COR-L47 (cell line): ENCODE measurements around the gene FRAS1.

Experiments
- DNase-seq: peaks from one replicate; lab custom pipeline; 2025; lab: John Stamatoyannopoulos, UW

The FRAS1 gene

GRCh38 chr4:78120144-78120880 is 63.2 kb downstream of the FRAS1 start:
- no peak for DNase-seq

GRCh38 chr4:78121338-78121904 is 64.3 kb downstream of the FRAS1 start:
- DNase-seq = no peak

GRCh38 chr4:78125834-78126331 is 68.8 kb downstream of the FRAS1 start:
- DNase-seq = peak; percentile 12

GRCh38 chr4:78129383-78130108 is 72.4 kb downstream of the FRAS1 start:
- no peak for DNase-seq

GRCh38 chr4:78131403-78131802 is 74.3 kb downstream of the FRAS1 start:
- DNase-seq = no peak

- no peak for DNase-seq
These were observed 79.3 kb downstream of the FRAS1 start for GRCh38 chr4:78136109-78137081.

- DNase-seq = no peak
These were observed 80.4 kb downstream of the FRAS1 start for GRCh38 chr4:78137532-78137931.

GRCh38 chr4:78138252-78138651 is 81.1 kb downstream of the FRAS1 start:
- DNase-seq = no peak

- DNase-seq = no peak
These were observed 86.5 kb downstream of the FRAS1 start for GRCh38 chr4:78143634-78144033.

- DNase-seq = no peak
These were observed 87.9 kb downstream of the FRAS1 start for GRCh38 chr4:78145008-78145407.

- no peak for DNase-seq
These were observed 88.5 kb downstream of the FRAS1 start for GRCh38 chr4:78145622-78146021.

GRCh38 chr4:78149751-78150542 is 92.8 kb downstream of the FRAS1 start:
- DNase-seq = no peak

- no peak for DNase-seq
These were observed 93.4 kb downstream of the FRAS1 start for GRCh38 chr4:78150543-78150864.

GRCh38 chr4:78152795-78153194 is 95.7 kb downstream of the FRAS1 start:
- DNase-seq = no peak

GRCh38 chr4:78154972-78155590 is 98.0 kb downstream of the FRAS1 start:
- no peak for DNase-seq

GRCh38 chr4:78155616-78156105 is 98.5 kb downstream of the FRAS1 start:
- no peak for DNase-seq

GRCh38 chr4:78156520-78156919 is 99.4 kb downstream of the FRAS1 start:
- no peak for DNase-seq

GRCh38 chr4:78162342-78162741 is 105.2 kb downstream of the FRAS1 start:
- no peak for DNase-seq

GRCh38 chr4:78162821-78163220 is 105.7 kb downstream of the FRAS1 start:
- no peak for DNase-seq

- no peak for DNase-seq
These were observed 108.6 kb downstream of the FRAS1 start for GRCh38 chr4:78165758-78166157.

- no peak for DNase-seq
These were observed 109.5 kb downstream of the FRAS1 start for GRCh38 chr4:78166622-78167021.
